ENCODE results near the gene CCR9. TPM values are rescaled to one million over a fixed set of nuclear protein-coding genes. Genes with fewer than 3 reads are reported as not detected.

The CCR9 gene
- total RNA-seq, 1 donor from 2014 or later: not detected

- Histone ChIP-seq H3K4me1 (peaks cover 11% of the 10 kb centered on the region), H3K4me3 (no peak overlapping the region), H3K27me3 (no peaks in the 10 kb centered on the region), H3K9me3 (no peaks in the 10 kb centered on the region), H3K27ac (no peak overlapping the region), H3K36me3 (peaks cover 57% of the 10 kb centered on the region)
- intact Hi-C loops (cut with DNase I): loop anchor here (5.0 kb wide), 1 partner anchor 140 kb away; no protein-coding TSS in a partner anchor
- DNase-seq (no peak), ATAC-seq (no peak)
- no peak for TF ChIP-seq CTCF (IDR thresholded peaks at IDR 0.05)
These were observed 51.1 kb downstream of the CCR9 start for GRCh38 chr3:45937206-45938042.

- Histone ChIP-seq H3K4me1 (peaks cover 16% of the 10 kb centered on the region), H3K9me3 (no peaks in the 10 kb centered on the region), H3K36me3 (peaks cover 51% of the 10 kb centered on the region), H3K27me3 (no peaks in the 10 kb centered on the region), H3K4me3 (no peak overlapping the region), H3K27ac (no peak overlapping the region)
- TF ChIP-seq CTCF (IDR thresholded peaks at IDR 0.05): no peak
- DNase-seq (no peak), ATAC-seq (no peak)
- intact Hi-C loops (cut with DNase I): loop anchor here (5.0 kb wide), 1 partner anchor 139 kb away; no protein-coding TSS in a partner anchor
These were observed 51.7 kb downstream of the CCR9 start for GRCh38 chr3:45938043-45938435.

GRCh38 chr3:45938864-45939263 lies 52.5 kb downstream of the CCR9 start:
- Histone ChIP-seq H3K36me3 (peaks cover 44% of the 10 kb centered on the region), H3K4me1 (peaks cover 16% of the 10 kb centered on the region), H3K27ac (peak overlapping the region; percentile 25), H3K4me3 (no peak overlapping the region), H3K27me3 (no peaks in the 10 kb centered on the region), H3K9me3 (no peaks in the 10 kb centered on the region)
- intact Hi-C loops (cut with DNase I): loop anchor here (5.0 kb wide), 1 partner anchor 138 kb away; no protein-coding TSS in a partner anchor
- peak; percentile 96 for ATAC-seq
- peak; percentile 89 for TF ChIP-seq CTCF (IDR thresholded peaks at IDR 0.05)
- peak; percentile 77 for DNase-seq

- DNase-seq: no peak
- no peaks in the 10 kb centered on the region for H3K27me3 ChIP-seq
- H3K4me3 ChIP-seq: no peak overlapping the region
- peak overlapping the region; percentile 25 for H3K27ac ChIP-seq
- H3K36me3 ChIP-seq: peaks cover 39% of the 10 kb centered on the region
- intact Hi-C loops (cut with DNase I): loop anchor here (5.0 kb wide), 1 partner anchor 138 kb away; no protein-coding TSS in a partner anchor
- no peaks in the 10 kb centered on the region for H3K9me3 ChIP-seq
- no peak for ATAC-seq
- H3K4me1 ChIP-seq: peaks cover 16% of the 10 kb centered on the region
- no peak for TF ChIP-seq CTCF (IDR thresholded peaks at IDR 0.05)
These were observed 53.0 kb downstream of the CCR9 start for GRCh38 chr3:45939341-45939771.

- no peak for ATAC-seq
These were observed 53.8 kb downstream of the CCR9 start for GRCh38 chr3:45940004-45940780.

More at GRCh38 chr3:45940004-45940780, 53.8 kb downstream of the CCR9 start:
- no peak overlapping the region for H3K4me3 ChIP-seq
- H3K36me3 ChIP-seq: peaks cover 34% of the 10 kb centered on the region
- no peaks in the 10 kb centered on the region for H3K9me3 ChIP-seq
- TF ChIP-seq CTCF (IDR thresholded peaks at IDR 0.05): no peak
- H3K27ac ChIP-seq: peak overlapping the region; percentile 25
- intact Hi-C loops (cut with DNase I): no loop called here
- no peaks in the 10 kb centered on the region for H3K27me3 ChIP-seq
- peaks cover 16% of the 10 kb centered on the region for H3K4me1 ChIP-seq
- no peak for DNase-seq

All from upper lobe of right lung (tissue), 1 donor.